ENCODE measurements around the gene SEC14L2. TPM values are rescaled to one million over a fixed set of nuclear protein-coding genes. Genes with fewer than 3 reads are reported as not detected.

The SEC14L2 gene
- total RNA-seq, 1 donor from 2014 or later = 1.2 TPM

DNA sequence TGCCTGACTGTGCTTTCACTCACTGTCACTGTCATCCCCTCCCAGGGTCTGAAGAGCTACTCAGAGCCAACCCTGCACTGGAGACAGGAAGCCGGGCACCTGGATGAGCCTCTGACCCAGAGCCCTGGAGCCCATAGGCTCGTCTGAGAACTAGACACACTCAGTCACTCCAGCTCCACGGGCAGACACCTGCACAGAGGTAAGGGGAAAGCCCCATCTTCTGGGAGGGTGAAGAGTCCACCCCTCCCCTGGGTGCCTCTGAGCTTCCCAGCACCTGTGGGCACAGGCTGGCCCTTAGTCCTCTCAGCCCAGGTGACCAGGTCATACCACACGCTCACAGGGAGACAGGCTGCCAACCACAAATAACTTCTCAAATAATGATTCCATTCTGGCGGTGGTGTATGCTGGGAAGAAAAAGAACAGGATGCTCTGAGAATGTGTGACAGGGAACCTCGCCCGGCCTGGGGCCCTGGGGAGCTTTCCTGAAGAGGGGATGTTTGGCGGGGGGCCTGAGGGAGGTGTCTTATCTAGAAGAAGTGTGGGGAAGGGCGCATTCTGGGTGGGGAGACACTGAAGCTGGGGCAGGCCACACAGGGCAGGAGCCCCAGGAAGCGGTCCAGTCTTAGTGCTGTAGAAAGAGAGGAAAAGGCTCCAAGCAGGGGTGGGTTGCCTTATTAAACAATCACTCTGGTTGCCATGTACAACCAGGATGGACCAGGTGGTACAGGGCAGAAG lies 34.7 kb upstream of the SEC14L2 start:
- intact Hi-C loops (cut with micrococcal nuclease) = no loop called here
- no peak for TF ChIP-seq CTCF (IDR thresholded peaks at IDR 0.05; ENCODE audit: borderline replicate concordance)
- no peak for DNase-seq
- Histone ChIP-seq H3K27ac (replicated peaks) (no peak overlapping the region), H3K4me3 (no peak overlapping the region), H3K4me1 (peaks cover 7% of the 10 kb centered on the region), H3K9me3 (replicated peaks) (no peaks in the 10 kb centered on the region), H3K27me3 (ENCODE audit: low read depth) (no peaks in the 10 kb centered on the region), H3K36me3 (no peaks in the 10 kb centered on the region)

DNA sequence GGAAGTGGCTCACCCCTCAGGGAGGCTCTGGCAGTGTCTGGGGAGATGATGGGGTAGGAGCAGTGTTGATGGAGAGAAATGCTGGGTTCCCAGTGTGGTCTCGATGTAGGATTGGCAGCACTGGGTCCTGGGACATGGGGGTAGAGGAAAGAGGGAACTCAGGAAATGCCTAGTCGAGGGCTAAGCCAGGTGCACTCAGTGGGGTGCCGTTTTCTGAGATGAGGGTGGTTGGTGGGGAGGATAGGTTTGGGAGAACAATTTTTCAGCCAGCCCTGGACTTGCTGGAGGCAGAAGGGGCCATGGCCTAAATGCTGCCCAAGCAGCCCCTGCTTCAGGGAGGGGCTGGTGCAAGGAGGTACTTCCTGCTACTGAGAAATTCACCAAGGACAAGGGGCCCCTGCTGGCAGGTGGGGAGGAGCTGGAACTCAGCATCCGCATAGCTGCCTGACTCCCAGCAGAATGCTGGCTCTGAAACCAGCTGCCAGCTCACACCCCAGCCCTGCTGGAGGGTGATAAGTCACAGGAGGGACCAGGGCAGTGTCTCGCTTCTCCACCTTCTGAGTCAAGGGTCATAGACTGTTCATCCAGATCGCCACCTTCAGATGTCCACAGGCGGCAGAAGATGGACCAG lies 34.1 kb upstream of the SEC14L2 start:
- no peak for DNase-seq
- Histone ChIP-seq H3K4me1 (no peaks in the 10 kb centered on the region), H3K27me3 (ENCODE audit: low read depth) (no peaks in the 10 kb centered on the region), H3K9me3 (replicated peaks) (no peaks in the 10 kb centered on the region), H3K4me3 (no peak overlapping the region), H3K36me3 (no peaks in the 10 kb centered on the region), H3K27ac (replicated peaks) (no peak overlapping the region)
- TF ChIP-seq CTCF (IDR thresholded peaks at IDR 0.05; ENCODE audit: borderline replicate concordance) = no peak
- intact Hi-C loops (cut with micrococcal nuclease) = no loop called here

DNA sequence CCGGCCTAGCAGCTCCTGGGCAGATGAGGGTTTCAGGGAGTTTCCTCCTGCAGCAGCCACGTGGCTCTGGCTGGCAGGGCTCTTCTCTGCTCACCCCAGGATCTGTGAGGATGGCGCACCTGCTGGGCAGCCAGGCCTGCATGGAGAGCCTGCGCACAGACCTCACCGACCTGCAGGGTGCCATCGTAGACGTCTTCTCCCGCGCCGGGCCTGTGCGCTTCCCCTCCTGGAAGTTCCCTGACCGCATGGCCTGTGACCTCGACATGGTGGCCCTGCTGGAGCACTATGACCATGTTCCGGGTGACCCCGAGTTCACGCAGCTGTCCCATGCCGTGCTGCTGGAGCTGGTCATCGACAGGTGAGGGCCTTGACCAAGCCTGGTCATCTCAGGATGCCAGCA lies 30.9 kb upstream of the SEC14L2 start:
- no peaks in the 10 kb centered on the region for H3K27me3 ChIP-seq (ENCODE audit: low read depth)
- no peak for DNase-seq
- H3K27ac ChIP-seq (replicated peaks) = no peak overlapping the region
- H3K4me3 ChIP-seq = no peak overlapping the region
- no peaks in the 10 kb centered on the region for H3K4me1 ChIP-seq
- no peaks in the 10 kb centered on the region for H3K9me3 ChIP-seq (replicated peaks)
- no peak for TF ChIP-seq CTCF (IDR thresholded peaks at IDR 0.05; ENCODE audit: borderline replicate concordance)
- intact Hi-C loops (cut with micrococcal nuclease) = no loop called here
- no peaks in the 10 kb centered on the region for H3K36me3 ChIP-seq

GRCh38 chr22:30368420-30368819 lies 28.4 kb upstream of the SEC14L2 start:
- no peak for TF ChIP-seq CTCF (IDR thresholded peaks at IDR 0.05; ENCODE audit: borderline replicate concordance)

GRCh38 chr22:30370641-30371230 lies 26.1 kb upstream of the SEC14L2 start:
- intact Hi-C loops (cut with micrococcal nuclease) = no loop called here
- Histone ChIP-seq H3K4me3 (no peak overlapping the region), H3K9me3 (replicated peaks) (no peaks in the 10 kb centered on the region), H3K27ac (replicated peaks) (no peak overlapping the region), H3K4me1 (no peaks in the 10 kb centered on the region), H3K27me3 (ENCODE audit: low read depth) (no peaks in the 10 kb centered on the region), H3K36me3 (no peaks in the 10 kb centered on the region)
- no peak for DNase-seq
- TF ChIP-seq CTCF (IDR thresholded peaks at IDR 0.05; ENCODE audit: borderline replicate concordance) = no peak

More at GRCh38 chr22:30368420-30368819, 28.4 kb upstream of the SEC14L2 start:
- no peak for DNase-seq
- H3K4me3 ChIP-seq = no peak overlapping the region
- no peaks in the 10 kb centered on the region for H3K36me3 ChIP-seq
- no peaks in the 10 kb centered on the region for H3K4me1 ChIP-seq
- intact Hi-C loops (cut with micrococcal nuclease) = no loop called here
- H3K27ac ChIP-seq (replicated peaks) = no peak overlapping the region
- H3K27me3 ChIP-seq (ENCODE audit: low read depth) = no peaks in the 10 kb centered on the region
- no peaks in the 10 kb centered on the region for H3K9me3 ChIP-seq (replicated peaks)

Measured in left ventricle myocardium inferior (tissue), 1 donor.